IMR-90 (cell line): ENCODE measurements around the gene BLOC1S5.

Experiments used
- CEBPB ChIP-seq: IDR thresholded peaks from 2 replicates; pipeline ENCODE4 v1.6.1; 2012; ENCODE audit warnings: low read depth, low read length, improper control_type of control experiment
- MAZ ChIP-seq: IDR thresholded peaks from 2 replicates; pipeline ENCODE4 v1.6.1; 2012; ENCODE audit warnings: low read depth, mild to moderate bottlenecking, low read length, improper control_type of control experiment, moderate library complexity, borderline replicate concordance
- POLR2A ChIP-seq: IDR thresholded peaks from 2 replicates; pipeline ENCODE4 v1.6.1; 2012; ENCODE audit warnings: mild to moderate bottlenecking, low read depth, low read length
- RCOR1 ChIP-seq: IDR thresholded peaks from 2 replicates; pipeline ENCODE4 v1.6.1; 2012; ENCODE audit warnings: mild to moderate bottlenecking, low read length, improper control_type of control experiment; ENCODE audit not compliant: insufficient replicate concordance
- RFX5 ChIP-seq: IDR thresholded peaks from 2 replicates; pipeline ENCODE4 v1.8.0; 2012; ENCODE audit warnings: low read depth, mild to moderate bottlenecking, low read length, moderate library complexity
- SMC3 ChIP-seq: fragments of 150-350 bp; IDR thresholded peaks from 2 replicates; pipeline ENCODE4 v1.6.1; 2016; ENCODE audit warnings: low read depth, mild to moderate bottlenecking, antibody characterized with exemption, low read length, moderate library complexity
- TF ChIP-seq, protein P1 (sequence below): conservative IDR thresholded peaks from 2 replicates; pipeline ENCODE4 v1.5.1; 2012; ENCODE audit warnings: mild to moderate bottlenecking, low read depth, low read length, improper control_type of control experiment

DNA sequence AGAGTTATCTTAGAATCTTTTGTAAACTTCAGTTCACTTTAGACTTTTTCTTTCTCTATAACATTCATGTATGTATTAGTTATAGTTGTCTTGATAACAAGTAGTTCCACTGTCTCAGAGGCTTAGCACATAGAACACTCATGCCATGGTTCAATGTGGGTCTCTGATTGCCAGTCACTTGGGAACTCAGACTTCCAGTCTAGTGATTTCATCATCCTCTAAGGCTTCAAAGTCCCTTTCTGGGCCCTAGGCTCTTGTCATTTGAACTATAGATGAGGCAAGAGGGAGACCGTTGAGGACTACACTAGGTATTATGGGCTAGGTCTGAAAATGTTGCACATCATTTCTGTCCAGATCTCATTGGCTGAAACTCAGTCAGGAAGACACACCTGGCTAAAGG is 46.5 kb upstream of the BLOC1S5 start:
- TF ChIP-seq, protein P1, sequence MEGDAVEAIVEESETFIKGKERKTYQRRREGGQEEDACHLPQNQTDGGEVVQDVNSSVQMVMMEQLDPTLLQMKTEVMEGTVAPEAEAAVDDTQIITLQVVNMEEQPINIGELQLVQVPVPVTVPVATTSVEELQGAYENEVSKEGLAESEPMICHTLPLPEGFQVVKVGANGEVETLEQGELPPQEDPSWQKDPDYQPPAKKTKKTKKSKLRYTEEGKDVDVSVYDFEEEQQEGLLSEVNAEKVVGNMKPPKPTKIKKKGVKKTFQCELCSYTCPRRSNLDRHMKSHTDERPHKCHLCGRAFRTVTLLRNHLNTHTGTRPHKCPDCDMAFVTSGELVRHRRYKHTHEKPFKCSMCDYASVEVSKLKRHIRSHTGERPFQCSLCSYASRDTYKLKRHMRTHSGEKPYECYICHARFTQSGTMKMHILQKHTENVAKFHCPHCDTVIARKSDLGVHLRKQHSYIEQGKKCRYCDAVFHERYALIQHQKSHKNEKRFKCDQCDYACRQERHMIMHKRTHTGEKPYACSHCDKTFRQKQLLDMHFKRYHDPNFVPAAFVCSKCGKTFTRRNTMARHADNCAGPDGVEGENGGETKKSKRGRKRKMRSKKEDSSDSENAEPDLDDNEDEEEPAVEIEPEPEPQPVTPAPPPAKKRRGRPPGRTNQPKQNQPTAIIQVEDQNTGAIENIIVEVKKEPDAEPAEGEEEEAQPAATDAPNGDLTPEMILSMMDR: no peak
- TF ChIP-seq POLR2A (no peak), SMC3 (no peak), RFX5 (no peak), RCOR1 (no peak), CEBPB (no peak), MAZ (no peak)
